ENCODE measurements around the gene ZBTB46. TPM values are rescaled to one million over a fixed set of nuclear protein-coding genes. Genes with fewer than 3 reads are reported as not detected.
"Not testable (repeated sequence)": the region's sequence is repeated elsewhere in the genome, so short reads cannot be mapped to it uniquely, and the experiment has no call there.

The ZBTB46 gene
- total RNA-seq = 11.3 to 11.6 TPM (median 11.6 TPM) in 3 replicates

GRCh38 chr20:63830841-63831588 lies at the start of gene ZBTB46:
ZBTB46 (minus strand) TSS chr20:63831264; CDS start chr20:63790757, 40,507 bp downstream.
- H3K36me3 Mint-ChIP-seq = no peaks in the 10 kb centered on the region
- H3K4me3 Mint-ChIP-seq = peak within 1 kb of the TSS; percentile 88
- H3K27me3 Mint-ChIP-seq (ENCODE audit: low read depth) = peaks cover 22% of the 10 kb centered on the region
- DNase-seq (ENCODE audit: low spot score in 2 of 2, unreplicated experiment in 2 of 2) = no peak
- peaks cover 31% of the 10 kb centered on the region for H3K4me1 Mint-ChIP-seq
- H3K27ac Mint-ChIP-seq = peak within 1 kb of the TSS; percentile 74
- TF ChIP-seq CTCF (IDR thresholded peaks at IDR 0.05; ENCODE audit: unreplicated experiment) = no peak
- H3K9me3 Mint-ChIP-seq = no peaks in the 10 kb centered on the region

- no peaks in the 10 kb centered on the region for H3K4me1 Mint-ChIP-seq
- no peak for TF ChIP-seq CTCF (IDR thresholded peaks at IDR 0.05; ENCODE audit: unreplicated experiment)
- no peak overlapping the region for H3K27ac Mint-ChIP-seq
- H3K4me3 Mint-ChIP-seq = no peak overlapping the region
- no peaks in the 10 kb centered on the region for H3K27me3 Mint-ChIP-seq (ENCODE audit: low read depth)
- no peak for DNase-seq (ENCODE audit: low spot score in 2 of 2, unreplicated experiment in 2 of 2)
- H3K36me3 Mint-ChIP-seq = peaks cover 21% of the 10 kb centered on the region
- H3K9me3 Mint-ChIP-seq = no peaks in the 10 kb centered on the region
Measured at GRCh38 chr20:63878899-63879663, 48.0 kb upstream of the ZBTB46 start.

GRCh38 chr20:63877755-63878470 lies 46.8 kb upstream of the ZBTB46 start:
- DNase-seq (ENCODE audit: low spot score in 2 of 2, unreplicated experiment in 2 of 2) = no peak
- Mint-ChIP-seq H3K27me3 (ENCODE audit: low read depth) (no peaks in the 10 kb centered on the region), H3K9me3 (no peaks in the 10 kb centered on the region), H3K4me3 (no peak overlapping the region), H3K27ac (no peak overlapping the region), H3K36me3 (peaks cover 25% of the 10 kb centered on the region), H3K4me1 (no peaks in the 10 kb centered on the region)
- TF ChIP-seq CTCF (IDR thresholded peaks at IDR 0.05; ENCODE audit: unreplicated experiment) = no peak

- H3K27ac Mint-ChIP-seq = no peak overlapping the region
- DNase-seq (ENCODE audit: low spot score in 2 of 2, unreplicated experiment in 2 of 2) = no peak
Measured at GRCh38 chr20:63876489-63877036, 45.5 kb upstream of the ZBTB46 start.

GRCh38 chr20:63874241-63874640 lies 43.2 kb upstream of the ZBTB46 start:
- peaks cover 26% of the 10 kb centered on the region for H3K36me3 Mint-ChIP-seq
- not testable (repeated sequence) for H3K4me1 Mint-ChIP-seq; H3K27ac Mint-ChIP-seq; DNase-seq (ENCODE audit: low spot score in 2 of 2, unreplicated experiment in 2 of 2); H3K4me3 Mint-ChIP-seq; H3K27me3 Mint-ChIP-seq (ENCODE audit: low read depth); H3K9me3 Mint-ChIP-seq

More at GRCh38 chr20:63876489-63877036, 45.5 kb upstream of the ZBTB46 start:
- H3K4me3 Mint-ChIP-seq = no peak overlapping the region
- H3K4me1 Mint-ChIP-seq = no peaks in the 10 kb centered on the region
- H3K9me3 Mint-ChIP-seq = no peaks in the 10 kb centered on the region
- H3K27me3 Mint-ChIP-seq (ENCODE audit: low read depth) = no peaks in the 10 kb centered on the region
- peaks cover 26% of the 10 kb centered on the region for H3K36me3 Mint-ChIP-seq
- no peak for TF ChIP-seq CTCF (IDR thresholded peaks at IDR 0.05; ENCODE audit: unreplicated experiment)

Measured in mesothelial cell of epicardium (in vitro differentiated cells).